Hindlimb muscle (tissue), 1 donor: ENCODE results near the gene RCOR1. TPM values are rescaled to one million over a fixed set of nuclear protein-coding genes. Genes with fewer than 3 reads are reported as not detected.

ENCODE experiments used
- DNase-seq: peaks from one replicate; pipeline ENCODE4 v3.0.0-alpha.2; 2013
- polyA plus RNA-seq: library from polyadenylated mRNA; unstranded; fragments of 120-200 nt; gene quantifications from one replicate; pipeline ENCODE4 v1.2.1, GENCODE V29; 2013; ENCODE audit not compliant: insufficient read length

RCOR1 gene
- polyA plus RNA-seq, 1 donor, result 32.1 TPM

GRCh38 chr14:102728501-102728900 lies 136.1 kb downstream of the RCOR1 start:
- no peak for DNase-seq

GRCh38 chr14:102729268-102729667 lies 136.8 kb downstream of the RCOR1 start:
- no peak for DNase-seq

- no peak for DNase-seq
Observed at GRCh38 chr14:102729825-102730224, 137.4 kb downstream of the RCOR1 start.

GRCh38 chr14:102731101-102731870 lies 138.8 kb downstream of the RCOR1 start:
- DNase-seq, result no peak

GRCh38 chr14:102731871-102732800 lies 139.7 kb downstream of the RCOR1 start:
- DNase-seq, result no peak

GRCh38 chr14:102732924-102733323 lies 140.5 kb downstream of the RCOR1 start:
- no peak for DNase-seq

- DNase-seq, result no peak
Observed at GRCh38 chr14:102733326-102733725, 140.9 kb downstream of the RCOR1 start.

- no peak for DNase-seq
Observed at GRCh38 chr14:102734436-102734835, 142.0 kb downstream of the RCOR1 start.

- DNase-seq, result no peak
Observed at GRCh38 chr14:102736956-102737355, 144.5 kb downstream of the RCOR1 start.

GRCh38 chr14:102737402-102738372 lies 145.2 kb downstream of the RCOR1 start:
- DNase-seq, result no peak

- DNase-seq, result no peak
Observed at GRCh38 chr14:102738373-102739189, 146.1 kb downstream of the RCOR1 start.

GRCh38 chr14:102739190-102739469 lies 146.7 kb downstream of the RCOR1 start:
- no peak for DNase-seq

- DNase-seq, result no peak
Observed at GRCh38 chr14:102746634-102747438, 154.4 kb downstream of the RCOR1 start.

GRCh38 chr14:102748806-102749205 lies 156.4 kb downstream of the RCOR1 start:
- no peak for DNase-seq

GRCh38 chr14:102749393-102750305 lies 157.2 kb downstream of the RCOR1 start:
- DNase-seq, result no peak

GRCh38 chr14:102750376-102750775 lies 157.9 kb downstream of the RCOR1 start:
- DNase-seq, result no peak

- DNase-seq, result no peak
Observed at GRCh38 chr14:102751088-102751487, 158.6 kb downstream of the RCOR1 start.

- DNase-seq, result no peak
Observed at GRCh38 chr14:102752239-102752847, 159.9 kb downstream of the RCOR1 start.
